ENCODE results near the gene PIM3. TPM values are rescaled to one million over a fixed set of nuclear protein-coding genes. Genes with fewer than 3 reads are reported as not detected.
A peak's percentile ranks its signal among the peaks of the same experiment; 100 is the strongest.

Gene PIM3
- total RNA-seq, 2 donors from 2014 or later: 54.0 to 112 TPM

GRCh38 chr22:49949914-49950292, 10.7 kb upstream of the PIM3 start:
- DNase-seq (ENCODE audit: low spot score) (no peak), ATAC-seq (ENCODE audit: insufficient number of reproducible peaks, low FRiP score, low read depth) (no peak)
- Histone ChIP-seq H3K4me3 (no peak overlapping the region), H3K27ac (no peak overlapping the region), H3K36me3 (no peaks in the 10 kb centered on the region), H3K4me1 (ENCODE audit: control insufficient read depth in 1 of 2, low read depth in 2 of 2) (peaks cover 12 to 27% of the 10 kb centered on the region in 2 donors), H3K27me3 (replicated peaks; ENCODE audit: insufficient read depth) (no peaks in the 10 kb centered on the region), H3K9me3 (no peaks in the 10 kb centered on the region)
- no peak for TF ChIP-seq CTCF (IDR thresholded peaks at IDR 0.05)

- no peak for TF ChIP-seq CTCF (IDR thresholded peaks at IDR 0.05)
- Histone ChIP-seq H3K27me3 (replicated peaks; ENCODE audit: insufficient read depth) (no peaks in the 10 kb centered on the region), H3K9me3 (no peaks in the 10 kb centered on the region), H3K4me1 (ENCODE audit: control insufficient read depth in 1 of 2, low read depth in 2 of 2) (peaks cover 12 to 27% of the 10 kb centered on the region in 2 donors), H3K4me3 (no peak overlapping the region), H3K27ac (no peak overlapping the region), H3K36me3 (no peaks in the 10 kb centered on the region)
- ATAC-seq (ENCODE audit: insufficient number of reproducible peaks, low FRiP score, low read depth): no peak
- DNase-seq (ENCODE audit: low spot score): no peak
These were observed 10.1 kb upstream of the PIM3 start for GRCh38 chr22:49950396-49950994.

GRCh38 chr22:49951000-49951677, 9.4 kb upstream of the PIM3 start:
- Histone ChIP-seq H3K27ac (no peak overlapping the region), H3K36me3 (no peaks in the 10 kb centered on the region), H3K4me3 (no peak overlapping the region), H3K4me1 (ENCODE audit: control insufficient read depth in 1 of 2, low read depth in 2 of 2) (peaks cover 12 to 27% of the 10 kb centered on the region in 2 donors), H3K9me3 (no peaks in the 10 kb centered on the region), H3K27me3 (replicated peaks; ENCODE audit: insufficient read depth) (no peaks in the 10 kb centered on the region)
- ATAC-seq (ENCODE audit: insufficient number of reproducible peaks, low FRiP score, low read depth) (no peak), DNase-seq (ENCODE audit: low spot score) (no peak)
- no peak for TF ChIP-seq CTCF (IDR thresholded peaks at IDR 0.05)

GRCh38 chr22:49951678-49951985, 8.9 kb upstream of the PIM3 start:
- peaks cover 12 to 27% of the 10 kb centered on the region in 2 donors for H3K4me1 ChIP-seq (ENCODE audit: control insufficient read depth in 1 of 2, low read depth in 2 of 2)

More at GRCh38 chr22:49951678-49951985, 8.9 kb upstream of the PIM3 start:
- Histone ChIP-seq H3K36me3 (no peaks in the 10 kb centered on the region), H3K4me3 (no peak overlapping the region), H3K27ac (peak overlapping the region in 1 of 2 donors; percentile 34), H3K9me3 (no peaks in the 10 kb centered on the region), H3K27me3 (replicated peaks; ENCODE audit: insufficient read depth) (no peaks in the 10 kb centered on the region)
- ATAC-seq (ENCODE audit: insufficient number of reproducible peaks, low FRiP score, low read depth) (no peak), DNase-seq (ENCODE audit: low spot score) (no peak)
- TF ChIP-seq CTCF (IDR thresholded peaks at IDR 0.05): no peak
